ENCODE measurements around the gene CLDN17.

DNA sequence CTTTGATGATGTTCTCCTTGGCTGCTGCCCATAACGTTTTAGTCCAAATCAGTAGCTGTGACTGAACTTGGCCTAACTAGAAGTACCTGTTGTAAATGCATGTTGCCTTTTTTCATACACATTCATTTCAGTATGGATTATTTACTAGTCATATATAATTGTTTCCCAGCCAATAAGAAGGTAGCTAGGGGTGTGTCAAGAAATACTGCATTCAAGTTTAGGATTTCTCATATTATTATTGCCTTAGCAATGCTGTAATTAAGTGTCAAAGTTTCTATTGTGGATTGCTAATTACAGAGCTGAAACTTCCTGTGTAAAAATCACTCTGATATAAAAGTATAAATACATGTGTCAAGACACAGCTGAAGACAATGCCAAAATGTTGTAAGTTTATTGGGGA is at the start of gene CLDN17:
- TF ChIP-seq, protein P1, sequence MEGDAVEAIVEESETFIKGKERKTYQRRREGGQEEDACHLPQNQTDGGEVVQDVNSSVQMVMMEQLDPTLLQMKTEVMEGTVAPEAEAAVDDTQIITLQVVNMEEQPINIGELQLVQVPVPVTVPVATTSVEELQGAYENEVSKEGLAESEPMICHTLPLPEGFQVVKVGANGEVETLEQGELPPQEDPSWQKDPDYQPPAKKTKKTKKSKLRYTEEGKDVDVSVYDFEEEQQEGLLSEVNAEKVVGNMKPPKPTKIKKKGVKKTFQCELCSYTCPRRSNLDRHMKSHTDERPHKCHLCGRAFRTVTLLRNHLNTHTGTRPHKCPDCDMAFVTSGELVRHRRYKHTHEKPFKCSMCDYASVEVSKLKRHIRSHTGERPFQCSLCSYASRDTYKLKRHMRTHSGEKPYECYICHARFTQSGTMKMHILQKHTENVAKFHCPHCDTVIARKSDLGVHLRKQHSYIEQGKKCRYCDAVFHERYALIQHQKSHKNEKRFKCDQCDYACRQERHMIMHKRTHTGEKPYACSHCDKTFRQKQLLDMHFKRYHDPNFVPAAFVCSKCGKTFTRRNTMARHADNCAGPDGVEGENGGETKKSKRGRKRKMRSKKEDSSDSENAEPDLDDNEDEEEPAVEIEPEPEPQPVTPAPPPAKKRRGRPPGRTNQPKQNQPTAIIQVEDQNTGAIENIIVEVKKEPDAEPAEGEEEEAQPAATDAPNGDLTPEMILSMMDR (IDR thresholded peaks at IDR 0.05): no peak
- TF ChIP-seq POLR2A (IDR thresholded peaks at IDR 0.05): no peak

All from tibial nerve (tissue), 3 donors.